Activated B cell treated with CpG ODN at 0.5 μM for 24 hours (primary cell): ENCODE results near the gene LRP2BP. TPM values are rescaled to one million over a fixed set of nuclear protein-coding genes. Genes with fewer than 3 reads are reported as not detected.
"Not testable (repeated sequence)": the region's sequence is repeated elsewhere in the genome, so short reads cannot be mapped to it uniquely, and the experiment has no call there.

Experiments used
- ATAC-seq: fragments of 200-7000 bp; cut with Tn5 transposase; one replicate; pipeline ENCODE4 v1.10.0; 2021; ENCODE audit warnings: low read depth, mild to moderate bottlenecking, moderate library complexity
- CTCF ChIA-PET: fragments of 350-600 bp; sonication (Branson Sonifier 250); formaldehyde crosslinking; loops from one replicate; lab custom pipeline; 2021; ENCODE audit warnings: antibody characterized with exemption; lab: Charles Lee
- POLR2A ChIA-PET: fragments of 350-600 bp; sonication (Branson Sonifier 250); formaldehyde crosslinking; loops from one replicate; lab custom pipeline; 2021; ENCODE audit warnings: antibody characterized with exemption; lab: Charles Lee
- DNase-seq: peaks from one replicate; pipeline ENCODE4 v3.0.0; 2022
- H3K27ac Mint-ChIP-seq: one replicate; pipeline ENCODE4 v1.8.0; 2020; ENCODE audit warnings: mixed read lengths
- H3K27me3 Mint-ChIP-seq: one replicate; pipeline ENCODE4 v1.8.0; 2021; ENCODE audit warnings: mixed read lengths
- H3K36me3 Mint-ChIP-seq: one replicate; pipeline ENCODE4 v1.8.0; 2021; ENCODE audit warnings: low read depth, mixed read lengths
- H3K4me1 Mint-ChIP-seq: one replicate; pipeline ENCODE4 v1.8.0; 2021; ENCODE audit warnings: mixed read lengths
- H3K4me3 Mint-ChIP-seq: one replicate; pipeline ENCODE4 v1.8.0; 2020; ENCODE audit warnings: mild to moderate bottlenecking, mixed read lengths
- H3K9me3 Mint-ChIP-seq: one replicate; pipeline ENCODE4 v1.8.0; 2020; ENCODE audit warnings: mixed read lengths
- CTCF ChIP-seq: fragments of 200-600 bp; IDR thresholded peaks from one replicate; pipeline ENCODE4 v1.8.0; 2022; ENCODE audit warnings: antibody characterized with exemption, mild to moderate bottlenecking
- intact Hi-C: fragments of 100-400 bp; cut with micrococcal nuclease; formaldehyde crosslinking; loops from one replicate; pipeline ENCODE4 v1.15.1; 2024
- total RNA-seq: library from RNA; stranded (reverse); gene quantifications from 2 replicates; pipeline ENCODE4 v1.2.3, GENCODE V29; 2022

Gene LRP2BP
- total RNA-seq, 1 donor from 2014 or later = 0.75 TPM

GRCh38 chr4:185323606-185324005, 72.1 kb downstream of the LRP2BP start:
- TF ChIP-seq CTCF = no peak
- no peaks in the 10 kb centered on the region for H3K27me3 Mint-ChIP-seq
- no peak for ATAC-seq
- no peak overlapping the region for H3K27ac Mint-ChIP-seq
- H3K4me1 Mint-ChIP-seq = peaks cover 3% of the 10 kb centered on the region
- POLR2A ChIA-PET = no interaction called here
- DNase-seq = no peak
- H3K4me3 Mint-ChIP-seq = no peak overlapping the region
- H3K9me3 Mint-ChIP-seq = no peaks in the 10 kb centered on the region
- CTCF ChIA-PET = no interaction called here
- intact Hi-C loops = no loop called here
- peaks cover 45% of the 10 kb centered on the region for H3K36me3 Mint-ChIP-seq

GRCh38 chr4:185322803-185323202, 72.9 kb downstream of the LRP2BP start:
- no peak overlapping the region for H3K4me3 Mint-ChIP-seq
- ChIA-PET POLR2A (interaction anchor here (0.7 kb wide), 1 partner anchor 11 kb away, joined by 3 read pairs; no protein-coding TSS in a partner anchor), CTCF (no interaction called here)
- no peak for TF ChIP-seq CTCF
- DNase-seq = no peak
- no peaks in the 10 kb centered on the region for H3K27me3 Mint-ChIP-seq
- intact Hi-C loops = no loop called here
- peaks cover 1% of the 10 kb centered on the region for H3K4me1 Mint-ChIP-seq
- no peak overlapping the region for H3K27ac Mint-ChIP-seq
- H3K9me3 Mint-ChIP-seq = no peaks in the 10 kb centered on the region
- H3K36me3 Mint-ChIP-seq = peaks cover 47% of the 10 kb centered on the region
- ATAC-seq = no peak

- Mint-ChIP-seq H3K4me3 (no peak overlapping the region), H3K27ac (no peak overlapping the region), H3K36me3 (peaks cover 66% of the 10 kb centered on the region), H3K4me1 (peaks cover 1% of the 10 kb centered on the region), H3K27me3 (no peaks in the 10 kb centered on the region), H3K9me3 (no peaks in the 10 kb centered on the region)
- CTCF ChIA-PET = interaction anchor here (0.6 kb wide), 1 partner anchor 947 kb away, joined by 3 read pairs; no protein-coding TSS in a partner anchor
- ATAC-seq (no peak), DNase-seq (no peak)
- no peak for TF ChIP-seq CTCF
- intact Hi-C loops = no loop called here
- POLR2A ChIA-PET = no interaction called here
Observed at GRCh38 chr4:185318679-185319078, 77.0 kb downstream of the LRP2BP start.

GRCh38 chr4:185317880-185318279, 77.8 kb downstream of the LRP2BP start:
- ATAC-seq (no peak), DNase-seq (no peak)
- no peak overlapping the region for H3K4me3 Mint-ChIP-seq
- intact Hi-C loops = no loop called here
- peaks cover 1% of the 10 kb centered on the region for H3K4me1 Mint-ChIP-seq
- H3K9me3 Mint-ChIP-seq = no peaks in the 10 kb centered on the region
- H3K36me3 Mint-ChIP-seq = peaks cover 70% of the 10 kb centered on the region
- POLR2A ChIA-PET = no interaction called here
- TF ChIP-seq CTCF = no peak
- no peaks in the 10 kb centered on the region for H3K27me3 Mint-ChIP-seq
- H3K27ac Mint-ChIP-seq = no peak overlapping the region
- CTCF ChIA-PET = no interaction called here

GRCh38 chr4:185317462-185317861, 78.3 kb downstream of the LRP2BP start:
- intact Hi-C loops, POLR2A ChIA-PET, DNase-seq, CTCF ChIA-PET, H3K27me3 Mint-ChIP-seq, H3K27ac Mint-ChIP-seq, H3K4me3 Mint-ChIP-seq, ATAC-seq, H3K9me3 Mint-ChIP-seq, H3K4me1 Mint-ChIP-seq: not testable (repeated sequence)
- H3K36me3 Mint-ChIP-seq = peaks cover 75% of the 10 kb centered on the region

Other genes starting within 250 kb of the LRP2BP start
- 42.6 and 44.1 TPM in 2 replicates for gene CFAP97, start 191.9 kb downstream of the LRP2BP start, total RNA-seq
- gene SNX25, start 186.3 kb downstream of the LRP2BP start, total RNA-seq = 53.1 and 53.7 TPM in 2 replicates
- gene ANKRD37, start 917 bp upstream of the LRP2BP start, total RNA-seq = 10.4 and 11.2 TPM in 2 replicates
- gene UFSP2, start 30.0 kb upstream of the LRP2BP start, total RNA-seq = 20.1 and 21.6 TPM in 2 replicates
- 0.33 and 0.71 TPM in 2 replicates for gene CCDC110, start 75.8 kb upstream of the LRP2BP start, total RNA-seq
- gene PDLIM3, start 139.6 kb upstream of the LRP2BP start, total RNA-seq = 0.20 TPM in 1 of 2 replicates, not detected in the other